AG10803 (cell line): ENCODE data around the gene MICU1.
"Not testable (repeated sequence)": the region's sequence is repeated elsewhere in the genome, so short reads cannot be mapped to it uniquely, and the experiment has no call there.

Experiments used
- DNase-seq: peaks from one replicate; pipeline ENCODE4 v3.0.0; 2010; ENCODE audit warnings: low read depth
- H3K4me3 ChIP-seq: 2 replicates; pipeline ENCODE4 v1.5.1; 2011; ENCODE audit warnings: mild to moderate bottlenecking, low read length, control low read depth
- TF ChIP-seq, protein P1 (sequence below): conservative IDR thresholded peaks from 2 replicates; pipeline ENCODE4 v1.5.1; 2011; ENCODE audit warnings: mild to moderate bottlenecking, low read length, control low read depth, inconsistent platforms

The MICU1 gene, protein sequence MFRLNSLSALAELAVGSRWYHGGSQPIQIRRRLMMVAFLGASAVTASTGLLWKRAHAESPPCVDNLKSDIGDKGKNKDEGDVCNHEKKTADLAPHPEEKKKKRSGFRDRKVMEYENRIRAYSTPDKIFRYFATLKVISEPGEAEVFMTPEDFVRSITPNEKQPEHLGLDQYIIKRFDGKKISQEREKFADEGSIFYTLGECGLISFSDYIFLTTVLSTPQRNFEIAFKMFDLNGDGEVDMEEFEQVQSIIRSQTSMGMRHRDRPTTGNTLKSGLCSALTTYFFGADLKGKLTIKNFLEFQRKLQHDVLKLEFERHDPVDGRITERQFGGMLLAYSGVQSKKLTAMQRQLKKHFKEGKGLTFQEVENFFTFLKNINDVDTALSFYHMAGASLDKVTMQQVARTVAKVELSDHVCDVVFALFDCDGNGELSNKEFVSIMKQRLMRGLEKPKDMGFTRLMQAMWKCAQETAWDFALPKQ

DNA sequence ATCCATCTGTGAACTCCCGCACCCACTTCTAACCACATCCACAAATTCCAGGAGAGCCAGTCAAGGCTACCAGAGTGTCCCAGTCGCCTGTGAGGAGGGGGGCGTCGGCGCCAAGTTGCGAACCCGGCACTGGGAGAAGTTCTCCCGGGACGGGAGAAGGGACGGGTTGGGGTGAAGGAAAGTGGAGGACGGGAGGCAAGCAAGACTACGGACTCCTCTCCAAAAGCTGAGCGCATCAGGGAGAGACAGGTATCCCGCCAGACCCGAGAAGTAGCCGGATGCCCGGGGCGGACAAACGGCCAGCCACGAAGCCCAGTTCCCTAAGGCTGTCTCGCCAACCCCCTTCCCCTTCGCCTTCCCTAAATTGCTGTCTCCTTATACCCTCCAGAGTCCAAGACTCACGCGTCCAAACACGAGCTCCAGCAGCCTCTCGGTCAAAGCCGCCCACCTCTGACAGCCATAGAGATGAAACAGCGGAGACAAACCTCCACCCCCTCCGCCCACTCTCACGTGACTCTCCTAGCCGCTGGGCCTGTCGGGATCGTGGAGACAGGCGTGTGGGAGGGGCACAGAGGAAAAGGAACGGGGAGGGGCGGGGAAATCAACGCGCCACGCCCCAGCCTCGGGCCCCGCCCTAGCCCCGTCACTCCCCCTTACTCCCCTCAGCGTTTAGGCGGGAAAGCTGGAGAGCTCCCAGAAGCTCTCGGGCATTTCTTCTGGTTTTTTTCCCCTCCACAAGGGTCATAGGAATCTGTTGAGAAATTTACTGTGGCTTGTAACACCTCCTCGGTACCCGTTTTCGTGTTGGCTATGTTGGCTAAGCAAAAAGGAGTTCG, at the start of gene MICU1:
Gene MICU1 (minus strand): TSS at position 472 of the 836 bp plus-strand sequence. CDS start 59,286 bp downstream, outside the sequence.
- H3K4me3 ChIP-seq, result peak within 1 kb of the TSS; percentile 98
- TF ChIP-seq, protein P1, sequence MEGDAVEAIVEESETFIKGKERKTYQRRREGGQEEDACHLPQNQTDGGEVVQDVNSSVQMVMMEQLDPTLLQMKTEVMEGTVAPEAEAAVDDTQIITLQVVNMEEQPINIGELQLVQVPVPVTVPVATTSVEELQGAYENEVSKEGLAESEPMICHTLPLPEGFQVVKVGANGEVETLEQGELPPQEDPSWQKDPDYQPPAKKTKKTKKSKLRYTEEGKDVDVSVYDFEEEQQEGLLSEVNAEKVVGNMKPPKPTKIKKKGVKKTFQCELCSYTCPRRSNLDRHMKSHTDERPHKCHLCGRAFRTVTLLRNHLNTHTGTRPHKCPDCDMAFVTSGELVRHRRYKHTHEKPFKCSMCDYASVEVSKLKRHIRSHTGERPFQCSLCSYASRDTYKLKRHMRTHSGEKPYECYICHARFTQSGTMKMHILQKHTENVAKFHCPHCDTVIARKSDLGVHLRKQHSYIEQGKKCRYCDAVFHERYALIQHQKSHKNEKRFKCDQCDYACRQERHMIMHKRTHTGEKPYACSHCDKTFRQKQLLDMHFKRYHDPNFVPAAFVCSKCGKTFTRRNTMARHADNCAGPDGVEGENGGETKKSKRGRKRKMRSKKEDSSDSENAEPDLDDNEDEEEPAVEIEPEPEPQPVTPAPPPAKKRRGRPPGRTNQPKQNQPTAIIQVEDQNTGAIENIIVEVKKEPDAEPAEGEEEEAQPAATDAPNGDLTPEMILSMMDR, result no peak
- DNase-seq, result peak; percentile 91

DNA sequence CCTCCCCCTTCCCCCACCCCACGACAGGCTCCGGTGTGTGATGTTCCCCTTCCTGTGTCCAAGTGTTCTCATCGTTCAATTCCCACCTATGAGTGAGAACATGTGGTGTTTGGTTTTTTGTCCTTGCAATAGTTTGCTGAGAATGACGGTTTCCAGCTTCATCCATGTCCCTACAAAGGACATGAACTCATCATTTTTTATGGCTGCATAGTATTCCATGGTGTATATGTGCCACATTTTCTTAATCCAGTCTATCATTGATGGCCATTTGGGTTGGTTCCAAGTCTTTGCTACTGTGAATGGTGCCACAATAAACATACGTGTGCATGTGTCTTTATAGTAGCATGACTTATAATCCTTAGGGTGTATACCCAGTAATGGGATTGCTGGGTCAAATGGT, 48.3 kb upstream of the MICU1 start:
- H3K4me3 ChIP-seq, DNase-seq: not testable (repeated sequence)

DNA sequence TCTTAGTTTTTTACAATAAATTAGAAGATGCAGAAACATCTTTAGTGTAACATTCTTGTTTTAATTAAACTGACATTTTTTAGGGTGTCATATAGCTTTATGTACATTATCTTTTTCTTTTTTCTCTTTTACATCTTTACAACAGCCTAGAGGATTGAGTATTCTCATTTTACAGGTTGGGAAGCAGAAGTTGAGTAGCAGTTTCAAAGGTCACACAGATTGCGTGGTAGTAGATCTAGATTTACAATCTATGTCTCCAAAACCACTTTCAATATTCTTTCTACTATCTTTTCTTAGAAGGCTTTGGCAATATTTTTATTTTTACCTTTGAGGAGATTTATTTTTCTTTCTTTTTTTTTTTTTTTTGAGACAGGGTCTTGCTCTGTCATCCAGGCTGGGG, 47.4 kb upstream of the MICU1 start:
- H3K4me3 ChIP-seq, result no peak overlapping the region
- TF ChIP-seq, protein P1, result no peak
- DNase-seq, result no peak

DNA sequence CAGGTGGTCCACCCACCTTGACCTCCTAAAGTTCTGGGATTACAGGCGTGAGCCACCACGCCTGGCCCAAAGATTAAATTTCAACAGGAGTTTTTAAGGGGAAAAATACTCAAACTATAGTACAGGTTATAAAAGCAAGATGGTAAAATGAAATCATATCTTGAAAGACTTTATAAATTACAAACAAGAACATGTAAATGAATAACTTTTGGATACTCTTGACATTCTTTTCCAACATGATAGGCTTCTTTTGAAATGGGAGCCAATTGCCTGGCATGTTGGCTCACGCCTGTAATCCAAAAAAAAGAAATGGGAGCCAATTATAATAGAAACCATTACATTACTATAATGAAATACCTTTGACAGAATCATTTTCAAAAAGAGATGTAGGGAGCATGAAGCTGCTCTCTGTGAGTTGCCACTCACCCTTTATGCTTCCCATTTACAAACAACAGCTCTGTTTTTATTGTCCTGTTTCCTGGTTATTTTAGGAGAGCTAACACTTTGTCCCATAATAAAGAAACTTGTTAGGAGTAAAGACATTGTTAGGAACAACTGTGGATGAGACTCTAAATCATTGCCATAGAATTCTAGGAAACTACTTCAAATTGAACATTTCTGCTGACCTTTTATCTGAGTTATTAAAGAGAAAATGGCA, 41.5 kb upstream of the MICU1 start:
- DNase-seq, result no peak
- H3K4me3 ChIP-seq, result no peak overlapping the region
- TF ChIP-seq, protein P1, result no peak

DNA sequence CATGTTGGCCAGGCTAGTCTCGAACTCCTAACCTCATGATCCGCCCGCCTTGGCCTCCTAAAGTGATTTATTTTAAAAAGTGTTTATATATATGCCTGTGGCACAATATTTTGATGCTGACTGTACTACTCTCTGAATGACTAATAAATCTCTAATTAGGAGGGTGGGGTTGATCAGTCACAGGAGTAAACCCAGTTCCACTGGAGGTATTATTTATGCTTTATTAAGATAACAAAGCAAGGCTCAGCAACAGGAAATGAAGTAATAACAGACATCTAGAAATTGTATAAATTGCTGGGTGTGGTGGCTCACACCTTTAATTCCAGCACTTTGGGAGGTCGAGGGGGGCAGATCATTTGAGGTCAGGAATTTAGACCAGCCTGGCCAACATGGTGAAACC, 40.0 kb upstream of the MICU1 start:
- peak; percentile 16 for DNase-seq
- no peak overlapping the region for H3K4me3 ChIP-seq
- TF ChIP-seq, protein P1, result no peak

DNA sequence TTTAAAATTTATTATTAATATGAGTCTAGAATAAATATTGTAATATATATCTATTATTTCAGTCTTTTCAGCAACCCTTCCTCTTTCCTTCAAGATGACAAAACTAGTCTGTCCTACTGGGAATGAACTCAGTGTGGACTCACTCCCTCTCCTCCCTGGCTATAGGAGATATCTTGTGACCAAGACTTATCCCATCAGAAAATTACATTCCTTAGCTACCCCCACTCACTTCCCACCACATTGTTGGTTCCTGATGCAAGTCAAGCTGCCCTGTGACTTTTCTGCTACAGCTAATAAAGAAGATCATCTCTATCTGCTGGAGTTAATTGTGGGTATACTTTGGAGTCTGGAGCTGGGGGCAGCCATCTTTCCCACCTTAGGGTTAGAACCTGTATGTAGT, 38.1 kb upstream of the MICU1 start:
- TF ChIP-seq, protein P1, result no peak
- no peak overlapping the region for H3K4me3 ChIP-seq
- DNase-seq, result no peak

DNA sequence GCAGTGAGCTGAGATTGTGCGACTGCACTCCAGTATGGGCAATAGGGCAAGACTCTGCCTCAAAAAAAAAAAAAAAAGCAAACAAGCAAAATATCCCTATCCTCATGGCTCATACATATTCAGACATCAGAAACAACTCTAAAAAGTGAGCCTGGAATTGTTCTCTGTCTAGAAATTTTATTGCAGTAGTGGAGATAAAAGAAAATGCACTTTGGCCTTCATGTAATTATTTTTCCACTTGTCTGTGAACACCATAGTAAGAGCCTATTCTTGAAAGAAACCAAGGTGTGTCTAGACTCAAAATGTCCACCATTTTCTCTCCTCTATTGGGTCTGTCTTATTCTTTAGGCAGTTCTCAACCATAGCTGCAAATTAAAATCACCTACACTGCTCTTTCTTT, 35.6 kb upstream of the MICU1 start:
- no peak for DNase-seq
- TF ChIP-seq, protein P1, result no peak

More for the DNA sequence above, 35.6 kb upstream of the MICU1 start:
- H3K4me3 ChIP-seq, result no peak overlapping the region
